DOHH2 (cell line): Measurements from ENCODE around the gene KIF25.

Experiments
- CTCF ChIP-seq: fragments of 200-600 bp; sonication (generic); IDR thresholded peaks from one replicate; pipeline ENCODE4 v1.5.1; 2014; ENCODE audit warnings: antibody characterized with exemption, mild to moderate bottlenecking, low read depth, low read length; ENCODE audit not compliant: poor library complexity, severe bottlenecking
- EZH2phosphoT487 ChIP-seq: fragments of 200-600 bp; sonication (generic); IDR thresholded peaks from 2 replicates; pipeline ENCODE4 v1.6.1; 2017; ENCODE audit warnings: borderline replicate concordance, mild to moderate bottlenecking, antibody characterized with exemption, low read length, moderate library complexity, mixed read lengths

DNA sequence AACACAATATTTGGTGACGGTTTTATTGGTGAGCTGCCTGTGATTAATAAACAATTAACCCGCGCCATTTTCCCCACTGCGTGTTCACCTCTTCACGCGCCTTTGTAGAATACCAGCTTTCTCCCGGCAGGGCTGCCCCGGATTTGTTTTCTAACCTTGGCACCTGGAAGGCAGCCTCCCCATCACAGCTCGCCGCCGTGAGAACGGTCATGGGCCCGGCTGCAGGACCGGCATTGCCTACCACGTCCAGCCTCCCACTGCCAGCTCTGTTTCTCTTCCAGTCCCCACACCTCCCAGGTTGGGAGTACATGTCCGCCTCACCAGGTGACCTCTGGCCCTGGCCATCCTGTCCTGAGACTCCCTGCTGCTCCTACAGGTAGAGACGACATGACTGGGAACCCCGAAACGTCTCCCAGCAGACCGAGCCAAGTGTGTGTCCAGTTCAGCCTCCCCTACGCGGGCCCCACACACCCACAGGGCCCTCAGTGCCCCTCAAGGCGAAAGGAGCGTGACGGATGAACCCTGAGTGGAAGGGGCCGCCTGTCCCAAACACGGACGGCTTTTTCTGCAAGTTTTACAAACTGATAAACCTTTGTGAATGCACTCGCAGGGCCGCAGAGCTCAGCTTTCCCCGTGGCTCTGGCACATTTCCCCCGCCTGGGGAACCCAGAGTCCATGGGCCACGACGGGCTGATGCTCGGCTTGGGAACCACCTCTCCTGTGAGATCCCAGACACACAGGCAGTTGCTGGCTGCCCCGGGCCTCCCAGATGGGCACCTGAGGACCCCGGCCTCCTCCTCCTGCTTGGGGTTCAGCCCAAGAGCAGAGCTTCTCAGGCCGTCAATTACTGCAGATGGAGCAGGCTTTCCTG, 55.9 kb downstream of the KIF25 start:
- TF ChIP-seq EZH2phosphoT487, result no peak
- TF ChIP-seq CTCF, result no peak
